Stimulated activated CD4-positive, alpha-beta T cell treated with anti-CD3 and anti-CD28 coated beads, Interleukin-1b, Interleukin-23, amount 100 ng/mL, for 24 hours (primary cell): ENCODE measurements around the gene GPS1.

ENCODE experiments used
- DNase-seq, 4 experiments: peaks; one replicate each; pipeline ENCODE4 v3.0.0-alpha.2; 2020; ENCODE audit warnings: low read depth in 4 of 4, low spot score in 1 of 4

Gene GPS1

DNA sequence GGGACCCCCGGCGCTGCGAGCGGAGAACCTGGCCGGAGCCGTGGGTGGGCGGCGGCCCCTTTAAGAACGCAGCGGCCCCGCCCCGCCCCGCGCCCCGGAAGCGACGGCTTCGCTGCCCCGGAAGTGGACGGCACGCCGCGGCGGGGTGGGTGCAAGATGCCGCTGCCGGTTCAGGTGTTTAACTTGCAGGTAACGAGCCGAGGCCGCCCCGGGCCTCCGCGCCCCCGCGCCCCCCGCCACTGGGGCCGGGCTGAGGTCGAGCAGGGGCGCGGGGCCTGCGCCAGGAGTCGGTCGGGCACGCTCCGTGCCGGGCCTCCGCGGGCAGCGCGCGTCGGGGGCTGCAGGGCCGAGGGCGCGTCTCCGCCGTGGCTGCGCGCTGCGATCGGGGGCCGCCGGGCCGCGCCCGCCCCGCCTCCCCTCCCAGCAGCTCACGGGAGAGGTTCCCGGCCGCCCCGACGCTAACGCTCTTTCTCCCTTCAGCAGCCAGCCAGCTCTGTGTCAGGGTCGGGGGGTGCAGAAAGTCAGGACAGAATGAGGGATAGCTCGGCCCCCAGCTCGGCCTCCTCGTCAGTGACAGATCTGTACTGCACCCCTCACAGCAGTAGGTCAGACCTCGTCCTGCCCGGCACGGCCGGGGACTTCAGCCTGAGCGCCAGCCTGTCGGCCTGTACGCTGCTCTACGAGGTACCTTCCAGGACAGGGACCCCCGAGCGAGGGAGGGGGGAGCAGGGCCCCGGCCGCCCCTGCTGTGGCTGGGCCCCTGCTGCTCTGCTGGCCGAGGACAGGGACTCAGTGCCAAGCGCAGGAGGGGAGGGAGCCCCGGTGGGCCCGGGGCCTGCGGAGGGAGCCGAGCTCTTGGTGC, at the start of gene GPS1, which contains the start of gene RFNG:
Gene GPS1 (plus strand): TSS at position 123 of the 862 bp plus-strand sequence. CDS start 34 bp downstream, at position 157.
Gene RFNG (minus strand): TSS at position 36 of the 862 bp plus-strand sequence. CDS start 45 bp downstream, outside the sequence.
- peak; percentile 67 to 84 (median 80) for DNase-seq

DNA sequence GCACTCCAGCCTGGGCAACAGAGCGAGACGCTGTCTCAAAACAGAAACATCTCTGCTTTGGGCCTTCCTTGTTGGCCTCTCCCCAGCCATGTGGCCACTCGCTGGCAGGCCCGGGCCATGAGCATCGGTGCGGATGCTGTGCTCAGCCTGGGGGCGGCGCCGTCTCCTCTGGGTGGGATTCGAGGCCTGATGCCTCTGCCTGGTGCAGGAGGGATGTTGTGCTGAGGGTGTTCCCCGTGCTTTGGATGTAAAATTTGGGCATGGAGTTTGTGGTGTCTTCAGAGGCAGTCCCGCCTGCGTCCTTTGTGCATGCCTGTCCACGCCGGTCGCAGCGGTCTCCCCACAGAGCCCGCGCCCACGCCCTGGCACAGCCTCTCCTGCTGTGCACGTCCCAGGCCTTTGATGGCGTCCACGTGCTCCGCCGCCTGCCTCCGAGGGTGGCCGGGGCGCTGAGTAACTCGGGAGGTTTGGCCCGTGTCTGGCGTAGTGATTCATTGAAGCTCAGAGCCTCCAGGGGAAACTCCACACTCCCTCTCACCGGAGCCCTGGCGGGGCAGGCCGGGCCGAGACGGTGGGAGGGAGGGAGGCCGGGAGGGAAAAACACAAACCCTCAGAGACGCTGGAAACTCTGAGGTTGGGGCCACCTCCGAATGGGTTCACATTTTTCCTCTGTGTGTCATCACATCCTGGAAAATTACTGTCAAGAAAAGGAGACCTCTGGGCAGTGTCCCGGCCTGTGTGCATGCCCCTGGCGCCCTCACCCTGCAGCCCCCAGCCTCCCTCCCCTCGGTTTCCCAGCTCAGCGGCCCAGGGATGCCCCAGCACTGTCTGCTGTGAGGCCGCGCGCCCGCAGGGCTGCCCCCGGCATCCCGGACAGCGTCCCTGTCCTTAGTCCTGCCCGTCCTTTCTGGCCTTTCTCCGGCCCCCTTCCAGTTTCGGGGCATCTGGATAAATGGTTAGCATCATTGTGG, 48.0 kb upstream of the GPS1 start:
- peak in 1 of 4 experiments; percentile 32 for DNase-seq

DNA sequence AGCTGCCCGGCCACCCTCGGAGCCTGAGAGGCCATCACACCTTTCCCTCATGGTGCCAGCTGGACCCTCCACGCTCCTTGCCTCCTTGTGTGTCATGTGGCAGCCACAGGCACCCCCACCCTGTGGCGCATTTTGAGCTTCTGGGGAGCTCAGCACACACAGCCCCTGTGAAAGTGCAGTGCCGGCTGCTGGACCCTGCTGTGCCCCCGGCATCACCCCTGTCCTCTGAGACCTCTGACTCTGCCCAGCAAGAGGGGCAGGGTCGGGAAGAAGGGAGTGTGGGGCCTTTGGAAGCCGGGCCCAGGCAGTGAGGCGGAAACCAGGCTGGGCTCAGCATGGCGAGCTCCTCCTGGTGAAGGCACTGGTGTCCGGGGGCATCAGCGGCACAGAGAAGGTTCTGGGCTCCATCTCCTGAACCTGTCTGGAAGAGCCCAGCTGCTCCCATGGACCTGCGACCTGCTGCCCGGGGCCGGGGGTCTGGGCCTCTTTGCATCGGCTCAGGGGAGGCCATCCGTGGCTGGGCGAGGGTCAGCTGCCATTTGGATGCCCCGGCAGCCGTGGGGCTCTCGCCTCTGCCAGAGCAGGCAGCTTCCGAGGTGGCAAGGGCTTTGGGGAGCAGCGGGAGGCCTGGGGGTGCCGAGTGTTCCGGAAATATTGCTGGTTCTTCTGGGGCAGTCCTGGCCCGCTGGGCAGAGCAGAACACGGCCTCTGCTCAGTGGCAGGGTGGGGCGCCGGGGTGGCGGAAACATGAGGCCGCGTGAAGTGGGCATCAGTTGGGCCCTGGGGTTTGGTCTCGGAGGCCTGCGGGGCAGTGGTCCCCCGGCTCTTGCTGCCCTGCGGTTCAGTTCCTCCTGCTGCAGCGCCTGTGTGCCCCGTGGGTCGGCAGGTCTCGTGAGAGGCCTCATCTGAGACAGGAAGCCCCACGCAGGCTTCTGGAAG, 46.9 kb upstream of the GPS1 start:
- no peak for DNase-seq

DNA sequence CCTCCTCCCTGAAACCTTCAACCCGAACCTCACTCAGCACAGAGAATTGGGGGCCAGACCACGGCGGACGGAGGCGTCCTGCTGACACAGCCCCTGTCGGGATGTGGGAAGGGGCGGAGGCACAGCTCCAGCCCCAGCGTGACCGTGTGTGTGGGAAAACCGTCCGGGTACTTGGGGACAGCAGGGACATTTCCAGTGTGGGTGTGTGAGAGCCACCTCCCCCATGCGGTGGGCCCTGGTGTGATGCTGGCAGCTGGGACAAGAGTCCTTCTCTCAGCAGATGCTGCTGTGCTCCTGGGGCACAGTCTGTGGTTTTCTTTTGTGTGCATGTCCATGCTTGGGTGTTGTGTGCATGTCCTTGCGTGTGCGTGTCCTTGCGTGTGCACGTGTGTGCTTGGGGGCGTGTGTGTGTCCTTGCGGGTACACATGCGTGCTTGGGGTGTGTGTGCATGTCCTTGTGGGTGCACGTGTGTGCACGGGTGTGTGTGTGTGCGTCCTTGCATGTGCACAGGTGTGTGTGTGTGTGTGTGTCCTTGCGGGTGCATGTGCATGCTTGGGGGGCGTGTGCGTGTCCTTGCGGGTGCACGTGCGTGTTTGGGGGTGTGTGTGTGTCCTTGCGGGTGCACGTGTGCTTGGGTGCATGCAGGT, 45.9 kb upstream of the GPS1 start:
- no peak for DNase-seq

DNA sequence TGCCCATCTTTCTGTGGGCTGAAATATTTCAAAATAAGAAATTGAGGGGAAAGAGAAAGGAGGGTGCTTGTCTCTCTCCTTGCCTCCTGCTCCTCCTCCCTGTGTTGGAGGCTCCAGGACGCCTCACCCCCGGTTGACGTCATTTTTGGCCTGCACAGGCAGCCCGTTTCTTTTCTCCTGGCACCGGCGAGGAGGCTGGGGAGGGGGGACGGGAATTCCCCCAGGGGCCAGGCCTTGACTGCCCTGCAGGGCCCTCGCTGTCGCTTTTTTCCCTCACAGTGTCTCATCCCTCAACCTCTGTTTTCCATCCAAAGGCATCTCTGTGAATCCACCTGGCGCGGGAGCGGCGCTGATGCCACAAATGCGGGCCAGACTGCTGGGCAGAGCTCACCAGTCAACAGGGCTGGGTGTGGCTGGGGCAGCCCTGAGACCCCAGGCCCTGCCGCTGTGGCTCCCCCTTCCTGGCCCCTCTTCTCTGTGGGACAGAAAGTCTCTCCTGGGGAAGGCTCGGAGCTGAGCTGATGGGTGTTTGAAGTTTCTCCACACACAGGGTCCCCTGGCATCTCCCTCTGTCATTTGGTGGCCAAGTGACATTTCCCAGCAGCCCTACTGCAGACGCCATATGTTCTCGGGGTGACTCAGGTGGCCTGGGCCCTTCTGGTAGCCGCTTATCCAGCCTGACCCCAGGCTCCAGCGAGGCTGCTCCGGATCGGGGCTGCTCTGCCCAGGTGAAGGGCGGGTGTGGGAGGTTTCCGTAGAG, 45.0 kb upstream of the GPS1 start:
- no peak for DNase-seq

DNA sequence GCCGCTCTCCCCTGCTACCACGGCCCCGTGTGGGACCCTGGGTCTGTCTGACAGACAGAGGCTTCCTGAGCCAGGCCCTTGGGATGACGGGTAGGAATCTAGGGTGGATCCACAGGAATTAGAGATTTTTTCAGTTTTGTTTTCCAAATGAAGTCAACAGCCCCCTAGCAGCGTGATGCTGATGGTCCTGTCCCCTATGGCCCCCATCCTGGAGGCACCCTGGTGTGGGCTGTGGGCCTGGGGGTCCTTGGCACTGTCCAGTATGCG, 44.5 kb upstream of the GPS1 start:
- no peak for DNase-seq

DNA sequence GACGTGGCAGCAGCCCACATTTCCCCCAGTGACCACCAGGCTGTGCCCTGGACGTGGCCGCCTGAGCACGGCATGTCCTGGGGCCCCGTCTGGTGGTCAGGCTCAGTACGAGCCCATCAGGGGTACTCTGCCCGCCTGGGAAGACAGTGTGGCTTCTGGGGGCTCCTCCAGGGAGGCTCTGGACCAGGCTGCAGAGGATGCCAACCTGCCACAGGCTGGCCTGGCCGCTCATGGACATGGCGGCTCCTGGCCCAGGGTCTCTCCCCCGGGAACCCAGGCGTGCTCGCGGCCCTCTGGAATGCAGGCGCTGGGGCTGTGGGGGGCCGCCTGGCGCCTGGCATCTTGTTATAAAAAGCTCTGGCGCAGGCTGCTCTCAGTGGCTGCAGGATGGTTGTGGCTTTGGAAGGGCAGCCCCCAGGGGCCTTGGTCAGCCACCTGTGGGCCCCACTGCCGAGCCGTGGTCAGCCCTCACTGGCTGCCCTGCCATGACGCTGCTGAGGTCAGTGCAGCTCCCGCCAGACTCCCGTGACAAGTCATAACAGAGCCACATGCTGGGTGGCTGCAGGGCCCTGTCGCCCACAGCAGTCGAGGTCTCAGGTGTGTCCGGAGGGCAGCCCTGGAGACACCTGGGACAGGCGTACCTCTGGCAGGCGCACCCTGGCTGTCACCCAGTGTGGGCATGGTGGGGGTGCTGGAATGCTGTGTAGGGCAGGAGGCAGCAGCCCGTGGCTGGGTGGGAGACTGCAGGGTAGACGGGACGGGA, 44.0 kb upstream of the GPS1 start:
- no peak for DNase-seq

DNA sequence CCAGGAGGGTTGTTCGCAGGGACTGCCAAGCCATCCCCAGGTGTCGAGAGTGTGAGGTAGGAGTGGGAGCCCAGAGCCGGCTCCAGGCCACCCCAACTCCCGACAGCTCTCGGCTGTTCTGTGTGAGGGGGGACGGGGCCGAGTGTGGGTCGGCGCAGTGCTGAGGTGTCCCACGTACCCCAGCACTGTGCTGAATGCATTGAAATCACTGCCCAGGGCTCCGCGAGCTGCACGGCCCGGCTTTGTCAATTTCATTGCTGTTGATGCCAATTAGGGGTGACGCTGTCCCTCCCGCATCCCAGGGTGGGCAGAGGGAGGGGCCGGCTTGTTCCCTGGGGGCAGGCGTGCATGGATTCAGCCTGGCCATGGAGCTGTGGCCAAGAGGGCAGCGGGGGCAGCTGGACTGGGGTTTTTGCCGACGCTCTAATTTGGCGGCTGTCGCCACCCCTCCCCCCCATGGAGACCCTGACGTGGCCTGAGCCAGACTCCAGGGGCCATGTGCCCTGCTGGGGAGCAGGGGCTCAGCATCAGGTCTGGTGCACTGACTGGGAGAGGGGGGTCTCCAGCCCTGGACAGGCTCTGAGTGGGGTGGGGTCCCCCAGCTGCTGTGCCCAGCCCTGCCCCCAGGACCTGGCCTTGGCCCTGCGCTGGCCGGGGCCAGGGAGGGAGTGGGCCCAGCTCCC, 43.3 kb upstream of the GPS1 start:
- DNase-seq: no peak

DNA sequence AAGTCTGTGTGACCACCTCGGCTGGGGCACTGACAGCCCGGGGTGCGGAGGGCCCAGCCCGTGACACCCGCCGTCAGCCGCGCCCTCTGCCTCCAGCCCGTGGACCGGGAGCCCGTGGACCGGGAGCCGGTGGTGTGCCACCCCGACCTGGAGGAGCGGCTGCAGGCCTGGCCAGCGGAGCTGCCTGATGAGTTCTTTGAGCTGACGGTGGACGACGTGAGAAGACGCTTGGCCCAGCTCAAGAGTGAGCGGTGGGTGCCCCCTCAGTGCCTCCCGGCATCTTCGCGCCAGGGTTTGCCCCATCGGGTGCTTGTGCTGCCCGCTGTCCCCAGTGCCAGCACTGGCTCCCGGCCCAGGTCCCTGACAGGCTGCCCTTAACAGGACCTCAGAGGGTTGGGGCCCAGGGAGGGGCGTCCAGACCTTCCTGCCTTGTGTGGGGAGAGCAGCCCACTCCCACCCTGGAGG, 42.7 kb upstream of the GPS1 start:
- no peak for DNase-seq

DNA sequence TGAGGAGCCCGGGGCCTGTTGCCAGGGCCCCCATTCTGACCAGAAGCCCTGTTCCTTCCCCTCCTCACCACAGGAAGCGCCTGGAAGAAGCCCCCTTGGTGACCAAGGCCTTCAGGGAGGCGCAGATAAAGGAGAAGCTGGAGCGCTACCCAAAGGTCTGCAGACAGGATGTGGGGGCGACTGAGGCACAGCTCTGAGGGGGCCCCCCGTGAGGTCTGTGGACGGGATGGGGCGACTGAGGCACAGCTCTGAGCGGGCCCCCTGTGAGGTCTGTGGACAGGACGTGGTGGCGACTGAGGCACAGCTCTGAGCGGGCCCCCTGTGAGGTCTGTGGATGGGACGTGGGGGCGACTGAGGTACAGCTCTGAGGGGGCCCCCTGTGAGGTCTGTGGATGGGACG, 42.3 kb upstream of the GPS1 start:
- DNase-seq: no peak

DNA sequence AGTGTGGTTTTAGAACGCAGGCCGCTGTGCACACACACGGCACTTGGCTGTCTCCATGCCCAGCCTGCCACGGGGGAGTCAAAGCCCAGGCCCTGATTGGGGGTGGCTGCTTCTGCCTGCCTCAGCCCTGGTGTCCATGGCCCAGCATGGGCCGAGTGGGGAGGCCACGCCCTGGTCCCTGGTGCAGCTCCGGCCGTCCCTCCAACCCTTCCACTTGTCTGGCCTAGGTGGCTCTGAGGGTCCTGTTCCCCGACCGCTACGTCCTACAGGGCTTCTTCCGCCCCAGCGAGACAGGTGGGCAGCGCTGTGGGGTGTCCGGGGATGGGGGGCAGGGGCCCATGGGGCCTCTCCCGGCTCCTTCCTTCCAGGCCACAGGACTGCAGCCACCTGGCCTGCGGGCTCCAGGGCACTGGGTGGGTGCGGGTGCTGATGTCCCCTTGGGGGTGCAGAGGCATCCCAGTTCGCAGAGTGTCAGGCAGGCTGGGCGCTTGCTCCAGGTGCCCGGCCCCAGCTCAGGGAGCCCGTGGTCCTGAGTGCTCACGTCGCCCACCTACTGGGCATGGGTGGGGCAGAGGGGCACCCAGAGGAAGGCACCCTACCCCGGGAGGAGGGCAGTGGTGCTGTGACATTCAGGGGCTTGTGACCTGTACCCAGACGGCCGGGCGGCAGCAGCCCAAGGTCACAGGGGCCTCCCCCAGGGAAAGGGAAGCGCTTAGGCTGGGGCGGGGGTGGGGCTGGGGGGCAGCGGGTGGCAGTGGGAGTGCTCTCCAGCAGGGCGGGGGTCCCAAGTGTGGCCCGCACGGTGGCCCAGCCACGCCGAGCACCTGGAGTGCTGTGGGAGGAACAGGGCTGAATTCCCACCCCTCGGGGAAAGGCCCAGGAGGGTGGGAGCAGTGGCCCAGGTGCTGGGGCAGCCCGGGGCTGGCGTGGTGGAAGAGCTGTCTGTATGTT, 40.8 kb upstream of the GPS1 start:
- DNase-seq: no peak

DNA sequence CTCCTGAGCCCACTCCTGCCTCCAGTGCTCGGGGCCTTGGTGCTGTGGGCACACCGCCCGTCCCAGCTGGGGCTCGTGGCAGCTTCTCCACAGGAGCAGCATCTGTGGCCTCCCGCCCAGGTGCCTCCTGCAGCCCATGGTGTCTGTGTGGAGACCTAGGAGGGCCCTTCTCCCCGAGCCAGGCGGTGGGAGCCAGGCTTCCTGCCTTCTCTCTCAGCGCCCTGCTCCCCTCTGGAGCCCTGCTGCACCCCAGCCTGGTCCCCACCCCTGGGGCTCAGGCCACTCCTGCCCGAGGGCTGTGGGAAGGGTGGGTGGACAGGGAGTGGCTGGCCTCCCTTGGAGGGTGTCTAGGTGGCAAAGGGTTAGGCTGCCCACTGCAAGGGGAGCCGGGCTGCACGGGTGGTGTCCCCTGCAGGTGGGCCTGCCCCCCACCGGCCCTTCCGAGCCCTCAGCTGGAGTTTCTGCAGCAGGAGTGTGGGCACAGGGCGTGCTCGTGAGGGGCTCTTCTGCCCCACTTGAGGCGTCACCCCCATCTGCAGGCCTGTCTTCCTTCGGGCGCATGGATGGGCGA, 40.0 kb upstream of the GPS1 start:
- no peak for DNase-seq

DNA sequence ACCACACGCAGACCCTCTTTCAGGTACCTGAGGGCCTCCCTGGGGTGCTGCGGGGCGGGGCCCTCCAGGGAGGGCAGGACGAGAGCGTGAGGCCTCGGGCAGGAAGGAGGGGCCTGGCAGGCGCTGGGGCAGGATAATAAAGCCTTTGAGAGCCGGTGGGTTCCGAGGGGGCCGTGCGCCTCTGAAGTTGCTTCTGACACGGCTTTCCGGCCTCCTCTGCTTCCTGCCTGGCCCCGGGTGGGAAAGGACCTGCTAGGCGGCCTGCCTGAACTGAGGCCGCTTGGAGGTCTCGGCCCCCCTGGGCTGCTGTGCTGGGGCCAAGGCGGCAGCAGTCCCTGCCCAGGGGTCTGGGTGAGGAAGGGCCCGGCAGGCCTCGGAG, 39.4 kb upstream of the GPS1 start:
- DNase-seq: no peak

DNA sequence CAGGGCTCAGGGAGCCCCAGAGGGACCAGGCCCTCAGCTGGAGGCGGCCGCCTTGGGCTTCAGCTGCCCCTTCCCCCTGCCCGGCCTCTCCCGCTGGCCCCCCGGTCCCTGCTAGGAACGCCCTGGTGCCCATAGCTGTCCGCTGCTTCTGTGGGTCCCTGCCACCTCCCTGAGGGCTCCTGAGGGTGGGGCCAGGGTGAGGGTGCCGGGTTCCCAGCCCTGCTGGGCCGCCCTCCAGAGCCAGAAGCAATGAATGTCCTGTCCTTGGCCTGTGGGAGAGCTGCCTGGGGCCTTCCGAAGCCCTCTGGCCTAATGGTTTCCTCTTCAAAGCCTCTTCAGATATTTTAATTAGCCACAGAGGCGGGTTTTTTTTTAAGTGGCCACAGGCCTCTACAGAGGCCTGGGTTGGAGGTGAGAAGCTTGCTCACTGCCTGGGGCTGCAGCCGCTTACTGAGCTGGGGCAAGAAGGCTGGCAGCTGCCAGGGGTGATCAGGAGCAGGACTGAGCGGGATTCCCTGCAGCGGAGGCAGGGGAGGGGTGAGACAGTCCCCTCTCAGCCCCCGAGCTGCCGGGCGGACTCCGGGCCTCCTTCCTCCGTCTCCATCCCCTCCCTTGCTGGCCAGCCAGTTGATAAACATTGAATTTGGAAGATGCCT, 38.9 kb upstream of the GPS1 start:
- no peak for DNase-seq

DNA sequence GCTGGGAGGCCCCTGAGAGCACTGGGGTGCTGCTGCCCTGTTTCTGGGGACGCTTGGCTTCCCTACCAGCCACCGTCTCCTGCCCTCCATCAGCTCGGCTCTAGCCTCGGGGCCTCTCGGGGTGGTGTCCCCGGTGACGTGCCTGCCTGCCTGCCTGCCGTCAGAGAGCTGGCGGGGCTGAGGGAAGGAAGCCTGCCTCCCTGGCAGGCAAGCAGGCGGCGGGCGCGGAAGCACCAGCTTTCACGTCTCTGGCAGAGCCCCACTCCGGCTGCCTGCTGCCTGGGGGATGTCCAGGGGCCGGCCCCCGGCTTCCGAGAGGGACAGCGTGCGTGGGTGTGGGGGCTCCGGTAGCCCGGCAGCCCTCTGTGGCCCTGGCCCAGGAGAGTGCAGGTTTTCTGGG, 38.4 kb upstream of the GPS1 start:
- DNase-seq: no peak

DNA sequence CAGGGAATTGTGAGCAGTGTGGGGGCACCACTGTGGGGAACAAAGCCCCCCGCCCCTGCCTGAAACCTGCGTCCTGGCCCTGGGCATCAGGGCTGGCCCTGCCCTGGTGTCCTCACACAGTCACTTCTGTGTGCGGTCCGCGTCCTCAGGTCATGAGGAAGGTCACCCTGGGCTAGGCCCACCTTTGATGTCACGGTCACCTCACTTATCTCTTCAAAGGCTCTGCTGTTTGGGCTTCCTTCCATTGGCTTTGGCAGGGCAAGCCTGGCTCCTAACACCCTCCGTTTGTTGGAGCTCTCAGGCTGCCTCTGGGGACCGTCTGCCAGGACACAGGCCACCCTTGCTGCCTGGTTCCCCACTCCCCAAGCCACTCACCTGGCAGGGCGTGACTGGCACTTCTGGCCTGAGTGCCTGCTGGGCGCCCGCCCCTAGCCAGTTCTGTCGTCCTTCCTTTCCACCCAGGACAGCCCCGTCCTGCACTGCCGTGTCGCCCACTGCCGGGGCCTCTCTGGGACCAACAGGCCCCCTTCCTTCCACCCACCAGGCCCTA, 37.9 kb upstream of the GPS1 start:
- no peak for DNase-seq
